GM18873 (cell line): ENCODE data around the gene SYCE1L.
"Not testable (repeated sequence)": the region's sequence is repeated elsewhere in the genome, so short reads cannot be mapped to it uniquely, and the experiment has no call there.

ENCODE experiments used
- ATAC-seq: cut with Tn5 transposase; IDR thresholded peaks from one replicate; pipeline ENCODE4 v1.9.1; 2021; ENCODE audit warnings: mild to moderate bottlenecking, moderate library complexity, moderate number of reproducible peaks; ENCODE audit not compliant: unreplicated experiment, low FRiP score

SYCE1L gene

DNA sequence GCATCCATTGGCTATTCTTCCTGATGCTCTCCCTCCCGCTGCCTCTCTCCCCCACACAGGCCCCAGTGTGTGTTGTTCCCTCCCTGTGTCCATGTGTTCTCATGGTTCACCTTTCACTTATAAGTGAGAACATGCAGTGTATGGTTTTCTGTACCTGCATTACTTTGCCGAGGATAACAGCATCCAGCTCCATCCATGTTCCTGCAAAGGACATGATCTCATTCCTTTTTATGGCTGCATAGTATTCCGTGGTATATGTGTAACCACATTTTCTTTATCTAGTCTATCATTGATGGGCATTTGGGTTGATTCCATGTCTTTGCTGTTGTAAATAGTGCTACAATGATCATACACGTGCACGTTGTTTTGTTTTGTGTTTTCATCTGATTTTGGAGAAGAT, 43.3 kb downstream of the SYCE1L start:
- ATAC-seq = not testable (repeated sequence)

DNA sequence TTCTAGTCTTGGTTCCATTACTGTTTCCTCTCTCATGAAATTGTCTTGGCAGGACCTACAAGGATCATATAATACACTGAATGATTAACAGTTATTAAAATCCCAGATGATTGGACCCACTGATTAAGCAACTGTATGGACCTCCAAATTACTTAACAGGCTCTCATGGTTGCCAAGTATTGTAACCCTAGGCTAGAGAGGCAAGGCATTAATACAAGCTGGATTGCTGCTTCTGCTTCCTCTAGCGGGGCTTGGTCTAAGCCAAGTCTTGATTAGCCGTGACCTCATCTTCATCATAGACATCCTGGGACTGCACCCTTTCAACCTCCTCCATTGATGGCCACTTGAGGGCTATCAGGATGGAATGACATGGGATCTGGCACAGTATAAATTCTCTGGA, 46.9 kb downstream of the SYCE1L start:
- no peak for ATAC-seq

GRCh38 chr16:77250400-77250799, 51.2 kb downstream of the SYCE1L start:
- ATAC-seq = no peak
